Endothelial cell (in vitro differentiated cells): ENCODE data around the gene LINGO3. TPM values are rescaled to one million over a fixed set of nuclear protein-coding genes. Genes with fewer than 3 reads are reported as not detected.

Experiments
- DNase-seq: peaks from one replicate; pipeline ENCODE4 v3.0.0; 2021; ENCODE audit warnings: low spot score
- H3K27ac Mint-ChIP-seq: one replicate; pipeline ENCODE4 v1.8.0; 2021; ENCODE audit warnings: mixed read lengths, inconsistent platforms; ENCODE audit not compliant: unreplicated experiment
- H3K27me3 Mint-ChIP-seq: one replicate; pipeline ENCODE4 v1.8.0; 2021; ENCODE audit warnings: mild to moderate bottlenecking, moderate library complexity, mixed read lengths, inconsistent platforms; ENCODE audit not compliant: unreplicated experiment
- H3K36me3 Mint-ChIP-seq: one replicate; pipeline ENCODE4 v1.8.0; 2021; ENCODE audit warnings: mild to moderate bottlenecking, low read depth, mixed read lengths, inconsistent platforms; ENCODE audit not compliant: unreplicated experiment
- H3K4me1 Mint-ChIP-seq: one replicate; pipeline ENCODE4 v1.8.0; 2021; ENCODE audit warnings: mild to moderate bottlenecking, mixed read lengths, inconsistent platforms; ENCODE audit not compliant: unreplicated experiment
- H3K4me3 Mint-ChIP-seq: one replicate; pipeline ENCODE4 v1.8.0; 2021; ENCODE audit warnings: mild to moderate bottlenecking, mixed read lengths, inconsistent platforms; ENCODE audit not compliant: unreplicated experiment
- H3K9me3 Mint-ChIP-seq: one replicate; pipeline ENCODE4 v1.8.0; 2021; ENCODE audit warnings: mixed read lengths, inconsistent platforms; ENCODE audit not compliant: unreplicated experiment
- CTCF ChIP-seq: fragments of 200-600 bp; sonication (generic); IDR thresholded peaks from one replicate; pipeline ENCODE4 v1.5.0; 2021; ENCODE audit warnings: antibody characterized with exemption; ENCODE audit not compliant: unreplicated experiment
- total RNA-seq: library from RNA; stranded (reverse); fragmentation: NEBNext Ultra II Directional; extraction: Animal tissue kit (Norgen Biotek cat#: 25700); gene quantifications from one replicate; pipeline ENCODE4 v1.2.1, GENCODE V29; 2021; ENCODE audit not compliant: unreplicated experiment

LINGO3 gene
- total RNA-seq, 1 donor from 2014 or later = not detected

- no peak for DNase-seq
- Mint-ChIP-seq H3K9me3 (no peaks in the 10 kb centered on the region), H3K27ac (no peak overlapping the region), H3K36me3 (no peaks in the 10 kb centered on the region), H3K4me3 (no peak overlapping the region), H3K4me1 (peaks cover 7% of the 10 kb centered on the region), H3K27me3 (peaks cover 11% of the 10 kb centered on the region)
- no peak for TF ChIP-seq CTCF
These were observed 18.1 kb downstream of the LINGO3 start for GRCh38 chr19:2289714-2290435.

GRCh38 chr19:2288818-2289713 lies 18.9 kb downstream of the LINGO3 start:
- TF ChIP-seq CTCF = no peak
- Mint-ChIP-seq H3K4me1 (peaks cover 7% of the 10 kb centered on the region), H3K4me3 (peak overlapping the region; percentile 11), H3K36me3 (no peaks in the 10 kb centered on the region), H3K9me3 (no peaks in the 10 kb centered on the region), H3K27ac (peak overlapping the region; percentile 39), H3K27me3 (peaks cover 11% of the 10 kb centered on the region)
- DNase-seq = no peak

GRCh38 chr19:2288338-2288817 lies 19.6 kb downstream of the LINGO3 start:
- no peak overlapping the region for H3K4me3 Mint-ChIP-seq
- H3K9me3 Mint-ChIP-seq = no peaks in the 10 kb centered on the region
- no peak for DNase-seq
- no peaks in the 10 kb centered on the region for H3K36me3 Mint-ChIP-seq
- peaks cover 11% of the 10 kb centered on the region for H3K27me3 Mint-ChIP-seq
- H3K4me1 Mint-ChIP-seq = peaks cover 7% of the 10 kb centered on the region
- no peak for TF ChIP-seq CTCF
- no peak overlapping the region for H3K27ac Mint-ChIP-seq

GRCh38 chr19:2287585-2288337 lies 20.2 kb downstream of the LINGO3 start:
- Mint-ChIP-seq H3K4me3 (no peak overlapping the region), H3K4me1 (peaks cover 9% of the 10 kb centered on the region), H3K27ac (no peak overlapping the region), H3K27me3 (peaks cover 8% of the 10 kb centered on the region), H3K9me3 (no peaks in the 10 kb centered on the region), H3K36me3 (no peaks in the 10 kb centered on the region)
- no peak for TF ChIP-seq CTCF
- DNase-seq = no peak
